Measurements from ENCODE around the gene TPK1.

DNA sequence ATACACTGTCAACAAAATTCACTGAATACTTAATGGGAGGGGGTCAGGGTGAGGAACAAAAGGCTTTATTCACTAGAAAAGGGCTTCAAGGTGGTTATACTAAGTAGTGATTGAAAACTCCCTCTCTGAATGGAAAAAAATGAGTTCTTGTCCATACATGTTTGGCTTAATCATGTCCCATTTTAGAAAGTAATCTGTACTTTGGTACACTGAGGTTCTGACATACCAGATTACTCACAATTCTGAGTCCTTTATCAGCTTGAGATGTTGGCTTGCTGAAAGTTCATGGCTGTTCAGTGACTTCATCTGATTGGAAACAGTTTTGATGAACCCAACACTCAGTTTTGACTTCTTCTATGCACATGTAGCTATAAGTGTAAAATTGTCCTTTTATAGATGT lies 419.5 kb downstream of the TPK1 start:
- TF ChIP-seq, protein P1, sequence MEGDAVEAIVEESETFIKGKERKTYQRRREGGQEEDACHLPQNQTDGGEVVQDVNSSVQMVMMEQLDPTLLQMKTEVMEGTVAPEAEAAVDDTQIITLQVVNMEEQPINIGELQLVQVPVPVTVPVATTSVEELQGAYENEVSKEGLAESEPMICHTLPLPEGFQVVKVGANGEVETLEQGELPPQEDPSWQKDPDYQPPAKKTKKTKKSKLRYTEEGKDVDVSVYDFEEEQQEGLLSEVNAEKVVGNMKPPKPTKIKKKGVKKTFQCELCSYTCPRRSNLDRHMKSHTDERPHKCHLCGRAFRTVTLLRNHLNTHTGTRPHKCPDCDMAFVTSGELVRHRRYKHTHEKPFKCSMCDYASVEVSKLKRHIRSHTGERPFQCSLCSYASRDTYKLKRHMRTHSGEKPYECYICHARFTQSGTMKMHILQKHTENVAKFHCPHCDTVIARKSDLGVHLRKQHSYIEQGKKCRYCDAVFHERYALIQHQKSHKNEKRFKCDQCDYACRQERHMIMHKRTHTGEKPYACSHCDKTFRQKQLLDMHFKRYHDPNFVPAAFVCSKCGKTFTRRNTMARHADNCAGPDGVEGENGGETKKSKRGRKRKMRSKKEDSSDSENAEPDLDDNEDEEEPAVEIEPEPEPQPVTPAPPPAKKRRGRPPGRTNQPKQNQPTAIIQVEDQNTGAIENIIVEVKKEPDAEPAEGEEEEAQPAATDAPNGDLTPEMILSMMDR (IDR thresholded peaks at IDR 0.05; ENCODE audit: low read length) = no peak
- TF ChIP-seq EZH2 (IDR thresholded peaks at IDR 0.05; ENCODE audit: borderline replicate concordance, low read length) = no peak

Data from OCI-LY1 (cell line).